A549 (cell line): ENCODE data around the gene CXCR2.

Experiments
- BCL3 ChIP-seq: fragments of >200 bp; sonication (Bioruptor Twin); formaldehyde crosslinking; IDR thresholded peaks from 3 replicates; pipeline ENCODE4 v1.6.1; 2016
- CHD4 ChIP-seq: fragments of 200-600 bp; sonication (generic); IDR thresholded peaks from 2 replicates; pipeline ENCODE4 v1.6.1; 2016; ENCODE audit warnings: antibody characterized with exemption, mild to moderate bottlenecking, borderline replicate concordance
- CTCF ChIP-seq: fragments of >200 bp; sonication (Bioruptor Twin); formaldehyde crosslinking; IDR thresholded peaks from 3 replicates; pipeline ENCODE4 v1.5.1; 2016
- EP300 ChIP-seq, 2 experiments: fragments of >200 bp; sonication (Bioruptor Twin); formaldehyde crosslinking; IDR thresholded peaks; 2 replicates in 1 of 2; 3 replicates in 1 of 2; pipeline ENCODE4 v1.6.1; 2016 to 2017
- HDAC2 ChIP-seq: fragments of 200-600 bp; sonication (generic); IDR thresholded peaks from 2 replicates; pipeline ENCODE4 v1.6.1; 2016
- KDM1A ChIP-seq: fragments of 200-600 bp; sonication (generic); IDR thresholded peaks from 2 replicates; pipeline ENCODE4 v1.6.1; 2016; ENCODE audit warnings: low read depth, mild to moderate bottlenecking
- MAZ ChIP-seq: fragments of 150-350 bp; IDR thresholded peaks from 2 replicates; pipeline ENCODE4 v1.6.1; 2014; ENCODE audit warnings: antibody characterized with exemption, low read depth, low read length, borderline replicate concordance
- PBX3 ChIP-seq: IDR thresholded peaks from 2 replicates; pipeline ENCODE4 v1.6.1; 2012
- POLR2A ChIP-seq: IDR thresholded peaks from 2 replicates; pipeline ENCODE4 v1.6.1; 2012; ENCODE audit warnings: mild to moderate bottlenecking, low read length
- RCOR1 ChIP-seq: fragments of 150-350 bp; IDR thresholded peaks from 2 replicates; pipeline ENCODE4 v1.6.1; 2014; ENCODE audit warnings: antibody characterized with exemption, low read length, low read depth
- RFX5 ChIP-seq: fragments of 450-650 bp; IDR thresholded peaks from 2 replicates; pipeline ENCODE4 v1.7.1; 2014; ENCODE audit warnings: antibody characterized with exemption, mild to moderate bottlenecking, moderate library complexity
- TP53 ChIP-seq: fragments of 250-450 bp; sonication (Bioruptor Pico); IDR thresholded peaks from 2 replicates; pipeline ENCODE4 v1.5.0; 2021; ENCODE audit warnings: mild to moderate bottlenecking, moderate library complexity
- ZC3H11A ChIP-seq: fragments of 450-650 bp; IDR thresholded peaks from 2 replicates; pipeline ENCODE4 v1.6.1; 2014; ENCODE audit warnings: antibody characterized with exemption, mild to moderate bottlenecking

DNA sequence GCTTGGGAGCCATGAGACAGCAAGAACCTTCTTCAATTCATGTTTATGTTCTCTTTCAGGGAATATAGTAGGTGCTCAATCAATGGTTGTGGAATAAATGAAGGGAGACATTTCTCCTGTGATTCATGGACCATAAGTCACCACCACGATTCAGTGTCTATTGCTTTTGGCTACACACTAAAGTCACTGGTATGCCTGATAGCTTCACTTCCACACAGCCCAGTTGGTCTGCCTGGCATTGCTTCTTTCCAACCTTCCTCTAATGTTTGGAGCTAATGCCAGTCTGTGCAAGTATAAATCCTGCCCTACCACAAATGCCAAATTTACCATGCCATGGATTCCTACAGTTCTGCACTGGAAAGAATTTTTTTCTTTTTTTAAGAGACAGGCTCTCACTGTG is 42.2 kb downstream of the CXCR2 start:
- TF ChIP-seq CTCF, result no peak
- no peak for TF ChIP-seq TP53 (CRISPR knock-in tag)
- TF ChIP-seq KDM1A, result no peak
- TF ChIP-seq BCL3, result no peak
- TF ChIP-seq RFX5, result no peak
- TF ChIP-seq POLR2A, result no peak
- no peak for TF ChIP-seq EP300 (IDR thresholded peaks at IDR 0.05)
- TF ChIP-seq HDAC2, result no peak
- no peak for TF ChIP-seq ZC3H11A
- no peak for TF ChIP-seq MAZ
- no peak for TF ChIP-seq PBX3
- TF ChIP-seq RCOR1, result no peak
- no peak for TF ChIP-seq CHD4
